ENCODE results near the gene LAMP1.

DNA sequence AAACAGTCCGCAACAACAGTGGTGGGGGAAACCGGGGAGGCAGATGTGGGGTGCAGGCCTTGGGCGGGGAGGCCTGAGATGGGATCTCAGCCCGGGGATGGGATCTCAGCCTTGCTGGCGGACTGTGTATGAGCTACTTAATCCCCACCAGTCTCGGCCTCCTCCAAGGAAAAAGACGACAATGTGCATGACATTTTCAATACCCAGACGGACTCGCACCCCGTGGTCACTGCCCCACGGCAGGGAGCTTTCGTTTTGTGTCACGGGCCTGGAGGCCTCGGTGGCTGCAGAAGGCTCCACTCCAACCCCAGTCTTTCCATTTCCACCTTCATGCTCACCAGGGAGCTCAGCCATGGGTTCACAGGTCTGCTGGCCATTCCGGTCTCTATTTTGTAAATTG lies 41.4 kb downstream of the LAMP1 start:
- TF ChIP-seq POLR2A (IDR thresholded peaks at IDR 0.05) (no peak), CTCF (IDR thresholded peaks at IDR 0.05) (no peak)
